DOHH2 (cell line): ENCODE data around the gene ACACB.
A peak's percentile ranks its signal among the peaks of the same experiment; 100 is the strongest.

Source experiments
- H3F3A ChIP-seq: fragments of 200-600 bp; sonication (generic), shearing (Covaris generic); 2 replicates; pipeline ENCODE4 v1.6.0; 2016; ENCODE audit warnings: antibody characterized with exemption, mild to moderate bottlenecking; ENCODE audit not compliant: control insufficient read depth, insufficient read depth
- H3K27ac ChIP-seq: fragments of 200-600 bp; sonication (generic); 2 replicates; pipeline ENCODE4 v1.5.1; 2014; ENCODE audit warnings: low read depth, mild to moderate bottlenecking, low read length, moderate library complexity
- H3K27me3 ChIP-seq: fragments of 200-600 bp; sonication (generic); 2 replicates; pipeline ENCODE4 v1.6.1; 2014; ENCODE audit warnings: mild to moderate bottlenecking, low read length, mixed read lengths; ENCODE audit not compliant: control insufficient read depth
- H3K36me3 ChIP-seq: fragments of 200-600 bp; sonication (generic); 2 replicates; pipeline ENCODE4 v1.6.1; 2014; ENCODE audit warnings: mild to moderate bottlenecking, low read length, moderate library complexity, mixed read lengths; ENCODE audit not compliant: control insufficient read depth
- H3K4me1 ChIP-seq: fragments of 200-600 bp; sonication (generic); 2 replicates; pipeline ENCODE4 v1.6.1; 2014; ENCODE audit warnings: mild to moderate bottlenecking, low read length, mixed read lengths; ENCODE audit not compliant: control insufficient read depth
- H3K4me2 ChIP-seq: fragments of 200-600 bp; sonication (generic); 2 replicates; pipeline ENCODE4 v1.6.0; 2014; ENCODE audit warnings: mild to moderate bottlenecking, low read length, moderate library complexity
- H3K4me3 ChIP-seq: fragments of 200-600 bp; sonication (generic); 2 replicates; pipeline ENCODE4 v1.5.1; 2014; ENCODE audit warnings: mild to moderate bottlenecking, low read length, mixed read lengths
- H3K79me2 ChIP-seq: fragments of 200-600 bp; sonication (generic); 2 replicates; pipeline ENCODE4 v1.6.1; 2014; ENCODE audit warnings: mild to moderate bottlenecking, low read length, mixed read lengths; ENCODE audit not compliant: control insufficient read depth
- H3K9me2 ChIP-seq: fragments of 200-600 bp; sonication (generic); replicated peaks from 2 replicates; pipeline ENCODE4 v1.6.1; 2014; ENCODE audit warnings: mild to moderate bottlenecking, low read length, mixed read lengths; ENCODE audit not compliant: control insufficient read depth
- H3K9me3 ChIP-seq: fragments of 200-600 bp; sonication (generic); 2 replicates; pipeline ENCODE4 v1.6.1; 2014; ENCODE audit warnings: antibody characterized with exemption, low read length, mixed read lengths; ENCODE audit not compliant: control insufficient read depth, insufficient read depth
- H4K20me1 ChIP-seq: fragments of 200-600 bp; sonication (generic); 2 replicates; pipeline ENCODE4 v1.6.0; 2014; ENCODE audit warnings: low read depth, mild to moderate bottlenecking, antibody characterized with exemption, low read length, moderate library complexity; ENCODE audit not compliant: control insufficient read depth, insufficient read depth
- CTCF ChIP-seq: fragments of 200-600 bp; sonication (generic); IDR thresholded peaks from one replicate; pipeline ENCODE4 v1.5.1; 2014; ENCODE audit warnings: antibody characterized with exemption, mild to moderate bottlenecking, low read depth, low read length; ENCODE audit not compliant: poor library complexity, severe bottlenecking
- EZH2phosphoT487 ChIP-seq: fragments of 200-600 bp; sonication (generic); IDR thresholded peaks from 2 replicates; pipeline ENCODE4 v1.6.1; 2017; ENCODE audit warnings: borderline replicate concordance, mild to moderate bottlenecking, antibody characterized with exemption, low read length, moderate library complexity, mixed read lengths

Gene ACACB

GRCh38 chr12:109134186-109134917 lies 18.0 kb downstream of the ACACB start:
- TF ChIP-seq EZH2phosphoT487, result no peak
- TF ChIP-seq CTCF, result peak; percentile 41
- H3K9me2 ChIP-seq, result no peaks in the 10 kb centered on the region
- peaks cover 3% of the 10 kb centered on the region; the same call in 1 of the 2 replicates for H3K27me3 ChIP-seq
- H3K9me3 ChIP-seq, result peaks cover 4% of the 10 kb centered on the region; the same call in 1 of the 2 replicates
- H3K4me3 ChIP-seq, result no peak overlapping the region
- H3F3A ChIP-seq, result no peaks in the 10 kb centered on the region
- no peaks in the 10 kb centered on the region for H3K79me2 ChIP-seq
- H3K4me2 ChIP-seq, result no peak overlapping the region
- no peaks in the 10 kb centered on the region for H4K20me1 ChIP-seq
- no peak overlapping the region for H3K27ac ChIP-seq
- H3K36me3 ChIP-seq, result no peaks in the 10 kb centered on the region
- no peaks in the 10 kb centered on the region for H3K4me1 ChIP-seq

- H3K4me1 ChIP-seq, result no peaks in the 10 kb centered on the region
- H3K9me2 ChIP-seq, result no peaks in the 10 kb centered on the region
- no peak overlapping the region for H3K27ac ChIP-seq
- no peak overlapping the region for H3K4me2 ChIP-seq
- H3K36me3 ChIP-seq, result no peaks in the 10 kb centered on the region
- TF ChIP-seq EZH2phosphoT487 (no peak), CTCF (no peak)
- H3K27me3 ChIP-seq, result peaks cover 11% of the 10 kb centered on the region
- peaks cover 4% of the 10 kb centered on the region; the same call in 1 of the 2 replicates for H3K9me3 ChIP-seq
- H4K20me1 ChIP-seq, result no peaks in the 10 kb centered on the region
- H3F3A ChIP-seq, result no peaks in the 10 kb centered on the region
- H3K4me3 ChIP-seq, result no peak overlapping the region
- no peaks in the 10 kb centered on the region for H3K79me2 ChIP-seq
Observed at GRCh38 chr12:109137055-109137454, 20.7 kb downstream of the ACACB start.

DNA sequence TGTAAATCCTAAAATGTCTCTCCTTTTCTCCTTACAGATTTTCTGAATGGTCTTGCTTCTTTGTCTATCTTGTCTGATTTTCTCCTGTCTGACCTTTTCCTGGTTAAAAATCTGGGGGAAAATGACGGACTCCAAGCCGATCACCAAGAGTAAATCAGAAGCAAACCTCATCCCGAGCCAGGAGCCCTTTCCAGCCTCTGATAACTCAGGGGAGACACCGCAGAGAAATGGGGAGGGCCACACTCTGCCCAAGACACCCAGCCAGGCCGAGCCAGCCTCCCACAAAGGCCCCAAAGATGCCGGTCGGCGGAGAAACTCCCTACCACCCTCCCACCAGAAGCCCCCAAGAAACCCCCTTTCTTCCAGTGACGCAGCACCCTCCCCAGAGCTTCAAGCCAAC lies 23.0 kb downstream of the ACACB start:
- H3K4me1 ChIP-seq, result no peaks in the 10 kb centered on the region
- H4K20me1 ChIP-seq, result no peaks in the 10 kb centered on the region
- no peaks in the 10 kb centered on the region for H3K9me2 ChIP-seq
- TF ChIP-seq CTCF, result no peak
- TF ChIP-seq EZH2phosphoT487, result no peak
- H3K36me3 ChIP-seq, result no peaks in the 10 kb centered on the region
- H3K9me3 ChIP-seq, result peaks cover 4% of the 10 kb centered on the region; the same call in 1 of the 2 replicates
- no peak overlapping the region for H3K4me2 ChIP-seq
- no peak overlapping the region for H3K4me3 ChIP-seq
- no peaks in the 10 kb centered on the region for H3K79me2 ChIP-seq
- H3K27me3 ChIP-seq, result peaks cover 18% of the 10 kb centered on the region
- H3K27ac ChIP-seq, result no peak overlapping the region
- no peaks in the 10 kb centered on the region for H3F3A ChIP-seq
